ENCODE measurements around the gene FREY1. TPM values are rescaled to one million over a fixed set of nuclear protein-coding genes. Genes with fewer than 3 reads are reported as not detected.

FREY1 gene
- total RNA-seq, 4 donors from 2014 or later = 0.65 to 3.7 (median 1.4) TPM

- Histone ChIP-seq H3K27ac (replicated peaks in 1 of 4) (no peak overlapping the region), H3K9me3 (no peaks in the 10 kb centered on the region), H3K4me3 (no peak overlapping the region), H3K27me3 (no peaks in the 10 kb centered on the region), H3K36me3 (peaks cover 82 to 100% (median 99%) of the 10 kb centered on the region in 4 donors), H3K4me1 (no peaks in the 10 kb centered on the region)
- 86% methylated on average over 2 of the region's 2 CpGs for WGBS
- no peak for DNase-seq (ENCODE audit: extremely low spot score)
- TF ChIP-seq POLR2AphosphoS5 (IDR thresholded peaks at IDR 0.05) (no peak), EP300 (IDR thresholded peaks at IDR 0.05) (no peak), CTCF (IDR thresholded peaks at IDR 0.05) (no peak), POLR2A (IDR thresholded peaks at IDR 0.05; ENCODE audit: low read depth) (no peak)
- intact Hi-C loops (cut with DNase I) = no loop called here
These were observed 35.4 kb downstream of the FREY1 start for GRCh38 chr11:45871638-45872037.

GRCh38 chr11:45870706-45871105 is 36.4 kb downstream of the FREY1 start:
- intact Hi-C loops (cut with DNase I) = no loop called here
- Histone ChIP-seq H3K4me1 (no peaks in the 10 kb centered on the region), H3K36me3 (peaks cover 86 to 100% (median 99%) of the 10 kb centered on the region in 4 donors), H3K4me3 (no peak overlapping the region), H3K27ac (replicated peaks in 1 of 4) (no peak overlapping the region), H3K27me3 (no peaks in the 10 kb centered on the region), H3K9me3 (no peaks in the 10 kb centered on the region)
- no peak for DNase-seq (ENCODE audit: extremely low spot score)
- TF ChIP-seq CTCF (IDR thresholded peaks at IDR 0.05) (no peak), POLR2AphosphoS5 (IDR thresholded peaks at IDR 0.05) (no peak), POLR2A (IDR thresholded peaks at IDR 0.05; ENCODE audit: low read depth) (no peak), EP300 (IDR thresholded peaks at IDR 0.05) (no peak)
- WGBS = 85% methylated on average over 3 of the region's 4 CpGs

- no peaks in the 10 kb centered on the region for H3K4me1 ChIP-seq
- intact Hi-C loops (cut with DNase I) = no loop called here
- no peak overlapping the region for H3K27ac ChIP-seq (replicated peaks in 1 of 4)
- no peak for DNase-seq (ENCODE audit: extremely low spot score)
- TF ChIP-seq POLR2AphosphoS5 (IDR thresholded peaks at IDR 0.05) (no peak), CTCF (IDR thresholded peaks at IDR 0.05) (no peak)
- peaks cover 83 to 100% (median 99%) of the 10 kb centered on the region in 4 donors for H3K36me3 ChIP-seq
- H3K9me3 ChIP-seq = no peaks in the 10 kb centered on the region
- WGBS = 89% methylated on average over 5 of the region's 12 CpGs
- no peak overlapping the region for H3K4me3 ChIP-seq
- no peaks in the 10 kb centered on the region for H3K27me3 ChIP-seq
These were observed 37.5 kb downstream of the FREY1 start for GRCh38 chr11:45869551-45869950.

DNA sequence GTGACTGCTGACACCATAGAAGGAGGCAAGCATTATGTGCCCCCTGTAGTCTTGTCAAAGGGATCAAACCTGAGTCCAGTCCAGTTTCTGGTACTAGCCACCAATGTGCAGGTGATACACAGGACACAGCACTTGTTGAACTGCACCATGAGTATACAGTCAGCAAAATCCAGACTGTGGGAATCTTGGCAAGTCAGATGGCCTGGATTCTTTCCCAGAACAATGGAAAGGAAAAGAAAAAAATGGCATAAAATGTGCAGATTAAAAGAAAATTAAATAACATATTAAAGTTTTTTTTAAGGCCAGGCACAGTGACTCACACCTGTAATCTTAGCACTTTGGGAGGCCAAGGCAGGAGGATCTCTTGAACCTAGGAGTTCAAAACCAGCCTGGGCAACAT is 43.0 kb downstream of the FREY1 start:
- H3K36me3 ChIP-seq = peaks cover 72 to 89% (median 88%) of the 10 kb centered on the region in 4 donors
- no peak overlapping the region for H3K4me3 ChIP-seq
- H3K9me3 ChIP-seq = no peaks in the 10 kb centered on the region
- TF ChIP-seq POLR2A (IDR thresholded peaks at IDR 0.05; ENCODE audit: low read depth) (no peak), POLR2AphosphoS5 (IDR thresholded peaks at IDR 0.05) (no peak), CTCF (IDR thresholded peaks at IDR 0.05) (no peak), EP300 (IDR thresholded peaks at IDR 0.05) (no peak)
- no peak for DNase-seq (ENCODE audit: extremely low spot score)
- intact Hi-C loops (cut with DNase I) = no loop called here
- no peak overlapping the region for H3K27ac ChIP-seq (replicated peaks in 1 of 4)
- peaks cover 19 to 33% (median 22%) of the 10 kb centered on the region in 4 donors for H3K4me1 ChIP-seq
- H3K27me3 ChIP-seq = no peaks in the 10 kb centered on the region

DNA sequence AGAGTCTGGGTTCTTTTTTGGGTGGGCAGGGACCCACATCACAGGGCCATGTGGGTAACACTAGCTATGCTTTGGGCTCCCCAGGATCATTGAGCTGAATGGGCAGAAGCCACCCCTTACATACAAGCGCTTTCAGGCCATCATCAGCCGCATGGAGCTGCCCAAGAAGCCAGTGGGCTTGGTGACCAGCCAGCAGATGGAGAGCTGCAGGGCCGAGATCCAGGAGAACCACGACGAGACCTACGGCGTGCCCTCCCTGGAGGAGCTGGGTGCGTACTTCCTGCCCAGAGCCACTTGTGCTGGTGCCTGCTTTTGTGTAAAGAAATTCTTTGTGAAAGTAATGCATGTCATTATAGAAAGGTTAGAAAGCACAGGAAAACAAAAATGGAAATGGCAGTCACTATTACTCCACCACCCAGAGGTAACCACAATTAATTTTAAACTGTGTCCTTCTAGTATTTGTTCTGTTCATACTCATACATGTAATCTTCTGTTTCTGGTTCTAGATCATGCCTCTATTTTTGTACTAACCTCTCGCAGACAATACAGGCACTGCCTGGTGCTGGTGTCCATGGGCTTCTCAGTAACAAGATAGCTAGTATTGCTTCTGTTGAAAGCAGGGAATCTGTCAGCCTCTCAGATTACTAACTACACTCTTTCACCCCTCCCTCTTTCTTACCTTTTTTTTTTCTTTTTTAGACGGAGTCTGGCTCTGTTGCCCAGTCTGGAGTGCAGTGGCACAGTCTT is 46.1 kb downstream of the FREY1 start:
- WGBS = 92% methylated on average over 10 of the region's 10 CpGs
- intact Hi-C loops (cut with DNase I) = no loop called here
- H3K9me3 ChIP-seq = no peaks in the 10 kb centered on the region
- H3K4me3 ChIP-seq = no peak overlapping the region
- peaks cover 44 to 83% (median 66%) of the 10 kb centered on the region in 4 donors for H3K36me3 ChIP-seq
- peak overlapping the region; percentile 84 to 99 (median 94) for H3K27ac ChIP-seq (replicated peaks in 1 of 4)
- peaks cover 50 to 64% (median 53%) of the 10 kb centered on the region in 4 donors for H3K4me1 ChIP-seq
- TF ChIP-seq POLR2A (IDR thresholded peaks at IDR 0.05; ENCODE audit: low read depth) = no peak
- no peak for TF ChIP-seq EP300 (IDR thresholded peaks at IDR 0.05)
- TF ChIP-seq CTCF (IDR thresholded peaks at IDR 0.05) = no peak
- no peak for TF ChIP-seq POLR2AphosphoS5 (IDR thresholded peaks at IDR 0.05)
- no peak for DNase-seq (ENCODE audit: extremely low spot score)
- no peaks in the 10 kb centered on the region for H3K27me3 ChIP-seq

Measured in esophagus muscularis mucosa (tissue), 4 donors.